GM19240 (cell line): Measurements from ENCODE around the gene LIPK.
"Not testable (repeated sequence)": the region's sequence is repeated elsewhere in the genome, so short reads cannot be mapped to it uniquely, and the experiment has no call there.

Experiments used
- DNase-seq: peaks from one replicate; pipeline ENCODE4 v3.0.0; 2011; ENCODE audit warnings: low spot score; ENCODE audit not compliant: insufficient read length

Gene LIPK

GRCh38 chr10:88715517-88715916, 9.5 kb downstream of the LIPK start:
- DNase-seq, result no peak

DNA sequence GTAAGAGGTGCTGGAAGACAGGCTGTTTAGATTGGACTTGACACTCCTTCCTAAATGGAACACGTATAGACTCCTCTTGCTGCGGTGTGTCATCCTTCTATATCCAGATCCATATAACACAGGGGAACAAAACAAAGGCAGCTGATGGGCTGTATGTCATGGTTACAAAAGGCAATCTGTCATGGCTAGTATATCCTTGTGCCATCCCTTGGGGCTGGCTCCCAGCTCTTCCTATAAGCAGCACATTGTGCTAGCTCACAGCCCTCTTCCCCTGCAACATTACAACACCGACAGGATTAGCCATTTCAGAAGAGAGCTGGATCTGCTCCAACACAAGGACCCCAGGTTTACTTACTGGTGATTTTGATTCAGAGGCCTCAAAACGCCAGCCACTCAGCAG, 15.3 kb downstream of the LIPK start:
- no peak for DNase-seq

DNA sequence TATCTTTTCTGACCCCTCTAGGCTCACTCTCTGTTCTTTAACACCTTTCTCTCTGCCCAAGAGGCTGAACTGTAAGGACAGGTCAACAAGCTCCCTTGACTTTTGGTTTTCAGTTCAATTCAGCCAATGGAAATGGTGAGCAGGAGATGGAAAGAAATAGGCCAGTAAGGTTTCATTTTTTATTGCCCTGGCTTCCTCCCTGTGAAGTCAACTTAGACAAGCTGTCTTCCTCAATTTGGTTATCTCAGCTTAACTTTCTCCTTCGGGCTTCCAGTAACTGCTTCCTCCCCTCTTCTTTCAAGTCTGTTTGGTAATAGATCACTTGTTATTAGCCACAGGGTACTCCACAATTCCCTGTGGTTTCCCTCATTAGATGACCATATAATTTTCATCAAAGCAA, 19.7 kb downstream of the LIPK start:
- peak; percentile 4 for DNase-seq

- DNase-seq, result no peak
Observed at GRCh38 chr10:88728107-88728763, 22.2 kb downstream of the LIPK start.

GRCh38 chr10:88730864-88731263, 24.8 kb downstream of the LIPK start:
- DNase-seq, result no peak

DNA sequence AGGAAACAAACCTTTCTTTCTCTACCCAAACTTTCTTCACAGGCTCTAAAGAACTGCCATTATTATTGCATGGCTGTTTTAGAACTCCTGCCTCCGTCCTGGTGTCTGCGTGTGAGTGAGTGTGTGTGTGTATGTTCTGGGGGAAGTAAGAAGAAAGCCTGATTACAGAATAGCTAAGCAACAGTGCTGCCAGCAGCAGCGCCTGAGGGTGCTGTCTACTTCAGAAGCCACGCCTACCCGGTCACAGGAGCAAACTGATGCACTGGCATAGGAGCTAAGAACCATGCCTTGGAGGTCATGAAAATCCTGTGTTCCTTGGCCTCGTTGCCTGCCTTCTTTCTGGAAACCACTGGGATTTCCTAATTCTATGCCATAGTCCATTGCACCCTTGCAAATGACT, 25.2 kb downstream of the LIPK start:
- DNase-seq, result no peak

- DNase-seq, result no peak
Observed at GRCh38 chr10:88733215-88733614, 27.2 kb downstream of the LIPK start.

DNA sequence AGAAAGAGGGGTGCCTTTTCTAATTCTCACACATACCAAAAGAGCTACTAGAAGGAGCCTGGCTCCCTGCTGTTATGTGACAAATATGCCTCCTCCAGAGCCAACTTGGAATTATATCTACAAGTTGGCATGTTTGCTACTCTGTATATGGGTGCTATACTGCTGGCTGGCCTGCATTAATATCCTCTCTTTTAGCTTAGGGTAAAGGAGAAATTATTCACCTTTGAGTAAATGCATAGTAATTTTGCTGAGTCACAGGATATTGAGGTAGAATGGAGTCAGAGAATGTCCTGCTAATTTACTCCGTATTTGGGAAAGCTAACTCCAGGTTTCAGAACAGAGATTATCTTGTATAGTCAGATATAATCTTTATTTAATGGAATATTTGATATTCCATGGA, 29.6 kb downstream of the LIPK start:
- DNase-seq, result no peak

GRCh38 chr10:88741921-88742320, 35.9 kb downstream of the LIPK start:
- not testable (repeated sequence) for DNase-seq

GRCh38 chr10:88742448-88742847, 36.4 kb downstream of the LIPK start:
- DNase-seq, result no peak

GRCh38 chr10:88744002-88744401, 38.0 kb downstream of the LIPK start:
- DNase-seq, result no peak

DNA sequence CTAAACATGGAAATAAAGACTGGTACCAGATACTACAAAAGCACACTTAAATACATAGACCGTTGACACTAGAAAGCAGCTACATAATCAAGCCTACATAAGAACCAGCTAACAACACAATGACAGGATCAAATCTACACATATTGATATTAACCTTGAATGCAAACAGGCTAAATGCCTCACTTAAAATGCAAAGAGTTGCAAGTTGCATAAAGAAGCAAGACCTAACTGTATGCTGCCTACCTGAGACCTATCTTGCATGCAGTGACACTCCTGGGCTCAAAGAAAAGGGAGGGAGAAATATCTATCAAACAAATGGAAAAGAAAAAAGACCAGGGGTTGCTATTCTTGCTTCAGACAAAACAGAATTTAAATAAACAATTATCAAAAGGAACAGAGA, 39.6 kb downstream of the LIPK start:
- DNase-seq, result no peak

- no peak for DNase-seq
Observed at GRCh38 chr10:88754287-88754686, 48.2 kb downstream of the LIPK start.

- DNase-seq, result no peak
Observed at GRCh38 chr10:88755753-88756152, 49.7 kb downstream of the LIPK start.

DNA sequence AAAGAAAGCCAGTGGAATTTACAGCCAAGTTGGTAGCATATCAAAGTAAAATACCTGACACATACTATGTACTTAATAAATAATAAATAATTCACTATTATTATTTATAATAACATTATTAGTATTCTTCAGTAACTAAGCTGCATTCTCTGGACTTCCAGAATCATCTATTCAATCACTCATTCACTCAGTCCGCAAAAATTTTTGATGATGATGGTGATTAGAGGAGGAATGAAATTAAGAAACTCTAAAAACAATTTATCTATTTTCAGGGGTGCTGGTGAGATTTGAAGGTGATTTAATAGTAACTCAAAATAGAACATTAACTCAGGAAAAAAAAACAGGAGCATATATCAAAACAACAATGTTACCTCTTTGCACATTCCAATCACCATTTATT, 50.6 kb downstream of the LIPK start:
- no peak for DNase-seq

DNA sequence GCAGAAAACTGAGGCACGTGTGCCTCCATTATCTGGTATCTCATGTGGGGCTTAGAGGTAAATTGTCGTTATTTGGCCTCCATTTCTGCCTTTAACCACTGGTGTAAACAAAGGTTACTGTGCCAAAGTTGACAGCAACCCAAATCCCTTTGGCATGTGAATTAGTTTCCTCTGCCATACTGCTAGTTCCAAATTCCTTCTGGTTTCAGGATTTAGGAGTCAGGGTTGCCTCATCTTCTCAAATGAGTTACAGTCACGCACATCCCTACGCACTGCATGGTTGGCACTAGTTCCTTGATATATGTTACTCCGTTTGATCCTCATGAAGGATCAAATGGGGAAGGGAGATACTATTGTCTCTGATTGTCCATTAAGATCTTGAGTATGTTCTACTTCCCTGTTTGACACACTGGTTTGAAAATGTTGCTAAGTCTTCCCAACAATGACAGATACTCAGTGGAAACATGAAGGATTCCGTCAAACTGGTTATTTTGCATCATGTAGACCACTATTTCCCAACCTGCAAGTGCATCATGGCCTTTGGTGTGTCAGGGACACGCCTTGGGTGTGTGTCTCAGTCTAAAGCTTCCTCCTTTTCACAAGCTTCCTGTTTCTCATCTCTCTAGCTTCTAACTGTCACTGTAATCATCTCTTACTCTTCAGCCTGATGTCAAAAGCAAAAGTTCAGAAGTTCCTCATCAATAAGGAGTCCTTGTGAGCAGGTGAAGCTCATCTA, 53.5 kb downstream of the LIPK start, which contains the start of gene LIPN:
TSS of gene LIPN (plus strand) at position 655 of the 736 bp plus-strand sequence. CDS start 1,386 bp downstream, outside the sequence.
- DNase-seq, result no peak

- DNase-seq, result no peak
Observed at GRCh38 chr10:88762906-88763305, 56.9 kb downstream of the LIPK start.

DNA sequence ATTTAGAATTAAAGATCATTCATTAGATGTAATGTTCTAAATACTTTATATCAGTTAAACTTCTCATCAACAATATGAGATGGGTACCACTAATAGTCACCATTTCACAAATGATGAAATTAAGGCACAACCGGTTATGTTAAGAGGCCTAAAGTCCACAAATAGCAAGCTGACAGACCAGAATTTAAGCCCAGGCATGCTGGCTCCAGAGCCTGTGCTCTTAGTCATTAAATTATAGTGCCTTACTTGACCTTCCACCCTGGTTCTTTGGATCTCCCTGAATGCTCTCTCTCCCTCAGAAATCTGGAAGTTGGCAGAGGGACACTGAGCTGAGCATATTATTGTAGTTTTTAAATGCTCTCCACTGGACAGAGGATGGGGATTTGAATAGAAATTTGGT, 57.4 kb downstream of the LIPK start:
- DNase-seq, result no peak

DNA sequence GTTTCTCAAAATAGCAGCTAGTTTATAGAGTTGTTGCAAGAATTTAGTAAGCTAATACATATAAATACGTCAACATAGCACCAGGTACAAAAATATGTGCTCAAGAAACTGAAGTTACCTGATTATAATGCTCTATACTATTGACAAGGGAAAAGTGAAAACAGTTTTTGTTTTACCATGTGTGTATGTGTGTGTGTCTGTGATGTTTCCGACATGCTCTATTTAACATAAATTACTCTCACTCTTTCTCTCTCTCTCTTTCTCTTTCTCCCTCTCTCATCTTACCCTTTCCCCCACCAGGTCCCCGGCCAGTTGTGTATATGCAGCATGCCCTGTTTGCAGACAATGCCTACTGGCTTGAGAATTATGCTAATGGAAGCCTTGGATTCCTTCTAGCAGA, 58.1 kb downstream of the LIPK start:
- no peak for DNase-seq

DNA sequence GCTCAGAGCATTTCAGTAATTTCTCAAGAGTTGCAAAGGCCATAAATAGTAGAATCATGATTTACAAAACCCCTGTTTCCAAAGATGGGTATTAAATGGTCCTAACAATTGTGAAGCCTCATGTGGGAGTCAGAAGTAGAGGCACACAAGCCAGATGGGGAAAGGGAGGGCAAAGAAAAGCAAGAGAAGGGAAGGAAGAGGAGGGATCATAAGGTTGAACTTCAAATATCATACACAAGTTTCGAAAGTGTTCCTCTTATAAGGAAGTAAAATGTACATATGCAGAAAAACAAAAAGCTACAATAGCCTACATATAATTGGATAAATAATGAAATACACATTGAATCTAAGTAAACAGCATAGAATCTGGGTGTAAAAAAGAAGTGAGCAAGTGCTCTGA, 59.8 kb downstream of the LIPK start:
- DNase-seq, result no peak

DNA sequence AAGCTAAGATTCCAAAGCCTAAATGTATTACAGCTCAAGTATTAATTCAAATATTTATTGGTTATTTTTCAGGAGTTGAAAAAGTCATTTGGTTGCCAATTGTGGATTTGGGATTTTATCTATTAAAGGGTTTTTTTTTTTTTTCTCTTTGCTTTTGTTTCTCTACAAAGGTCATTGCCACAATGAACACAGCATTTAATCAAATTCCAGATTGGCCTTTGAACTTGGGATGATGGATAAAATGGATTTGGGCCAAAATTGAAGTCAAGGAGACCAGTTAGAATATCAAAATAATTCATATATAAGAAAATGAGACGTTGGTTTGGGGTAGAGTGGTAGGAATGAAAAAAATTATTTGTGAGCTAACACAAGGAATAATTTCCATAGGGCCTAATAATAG, 63.3 kb downstream of the LIPK start:
- no peak for DNase-seq

GRCh38 chr10:88781206-88781605, 75.2 kb downstream of the LIPK start:
- DNase-seq, result no peak

GRCh38 chr10:88782222-88782621, 76.2 kb downstream of the LIPK start:
- DNase-seq, result no peak
